Measurements from ENCODE around the gene POLR1A.

DNA sequence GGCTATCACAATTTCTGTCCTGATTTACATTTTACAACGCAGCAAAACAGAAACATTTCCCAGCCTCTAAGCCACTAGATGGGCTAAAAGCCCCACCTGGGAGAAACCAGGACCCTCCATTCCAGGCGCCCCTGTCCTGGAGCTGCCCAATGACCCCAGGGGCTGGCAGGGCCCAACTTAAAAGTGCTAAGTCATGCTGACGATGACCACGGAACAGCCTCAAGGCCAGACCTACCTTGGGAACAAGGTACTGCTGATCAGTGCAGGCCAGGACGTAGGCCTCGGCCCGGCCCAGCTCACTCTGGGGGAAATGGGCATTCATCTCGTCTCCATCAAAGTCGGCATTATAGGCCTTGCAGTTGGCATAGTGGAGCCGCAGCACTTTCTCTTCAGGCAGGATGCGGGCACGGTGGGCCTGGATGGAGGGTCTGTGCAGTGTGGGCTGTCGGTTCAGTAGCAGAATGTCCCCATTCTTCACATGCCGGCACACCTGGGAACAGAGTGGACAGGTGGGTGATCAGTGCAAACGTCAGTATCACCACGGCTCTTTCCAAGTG, 35.8 kb downstream of the POLR1A start:
- TF ChIP-seq POLR2A (IDR thresholded peaks at IDR 0.05) (no peak), POLR2AphosphoS5 (IDR thresholded peaks at IDR 0.05) (no peak), EP300 (IDR thresholded peaks at IDR 0.05) (no peak)
- TF ChIP-seq, protein P1, sequence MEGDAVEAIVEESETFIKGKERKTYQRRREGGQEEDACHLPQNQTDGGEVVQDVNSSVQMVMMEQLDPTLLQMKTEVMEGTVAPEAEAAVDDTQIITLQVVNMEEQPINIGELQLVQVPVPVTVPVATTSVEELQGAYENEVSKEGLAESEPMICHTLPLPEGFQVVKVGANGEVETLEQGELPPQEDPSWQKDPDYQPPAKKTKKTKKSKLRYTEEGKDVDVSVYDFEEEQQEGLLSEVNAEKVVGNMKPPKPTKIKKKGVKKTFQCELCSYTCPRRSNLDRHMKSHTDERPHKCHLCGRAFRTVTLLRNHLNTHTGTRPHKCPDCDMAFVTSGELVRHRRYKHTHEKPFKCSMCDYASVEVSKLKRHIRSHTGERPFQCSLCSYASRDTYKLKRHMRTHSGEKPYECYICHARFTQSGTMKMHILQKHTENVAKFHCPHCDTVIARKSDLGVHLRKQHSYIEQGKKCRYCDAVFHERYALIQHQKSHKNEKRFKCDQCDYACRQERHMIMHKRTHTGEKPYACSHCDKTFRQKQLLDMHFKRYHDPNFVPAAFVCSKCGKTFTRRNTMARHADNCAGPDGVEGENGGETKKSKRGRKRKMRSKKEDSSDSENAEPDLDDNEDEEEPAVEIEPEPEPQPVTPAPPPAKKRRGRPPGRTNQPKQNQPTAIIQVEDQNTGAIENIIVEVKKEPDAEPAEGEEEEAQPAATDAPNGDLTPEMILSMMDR (IDR thresholded peaks at IDR 0.05) = no peak

All from gastroesophageal sphincter (tissue), 3 donors.